ENCODE data around the gene HHAT. TPM values are rescaled to one million over a fixed set of nuclear protein-coding genes. Genes with fewer than 3 reads are reported as not detected.

HHAT gene
- polyA plus RNA-seq, 2 of the 4 experiments (the other 2 are of a cell fraction) = 3.8 to 4.5 TPM

- 21% methylated on average over 9 of the region's 9 CpGs for WGBS (ENCODE audit: missing lambda C conversion rate)
- CTCF ChIA-PET = interaction anchor here (0.5 to 20.0 kb wide), 56 partner anchors 10 to 1106 kb away, joined by 3 to 388 read pairs (median 4); partner anchors contain the start of gene KCNH1
- FAIRE-seq (peak; percentile 70), DNase-seq (ENCODE audit: low read depth in 1 of 2, low spot score in 1 of 2) (peak; percentile 60 to 77), ATAC-seq (peak; percentile 88 to 96; a peak in 5 of 6 replicates)
- H3K4me3 ChIP-seq = no peak overlapping the region
- peak overlapping the region; percentile 29 to 74; a peak in 5 of 6 replicates for H3K27ac ChIP-seq
- H3K4me2 ChIP-seq = peak overlapping the region; percentile 22; the same call in 1 of the 3 replicates
- H3K4me1 ChIP-seq = peaks cover 5% of the 10 kb centered on the region
- H3K9me3 ChIP-seq = no peaks in the 10 kb centered on the region
- POLR2A ChIA-PET = interaction anchor here (1.0 kb wide), 1 partner anchor 727 kb away, joined by 3 read pairs; no protein-coding TSS in a partner anchor
- no peak for TF ChIP-seq HES2 (IDR thresholded peaks at IDR 0.05)
- TF ChIP-seq SMC3 (IDR thresholded peaks at IDR 0.05) = peak; percentile 98
- TF ChIP-seq CTCF (IDR thresholded peaks at IDR 0.05) = peak; percentile 98
- peak; percentile 96 to 98 for TF ChIP-seq RAD21 (conservative IDR thresholded peaks at IDR 0.05 in 1 of 2, IDR thresholded peaks at IDR 0.05 in 1 of 2)
Measured at GRCh38 chr1:210407207-210407886, 78.6 kb downstream of the HHAT start.

- ATAC-seq (no peak), FAIRE-seq (no peak)
- CTCF ChIA-PET = interaction anchor here (0.6 to 20.0 kb wide), 12 partner anchors 10 to 728 kb away, joined by 3 to 388 read pairs (median 6); partner anchors contain the start of gene KCNH1
Measured at GRCh38 chr1:210407887-210408252, 79.2 kb downstream of the HHAT start.

More at GRCh38 chr1:210407887-210408252, 79.2 kb downstream of the HHAT start:
- no peak for DNase-seq (ENCODE audit: low read depth in 1 of 2, low spot score in 1 of 2)
- Histone ChIP-seq H3K4me1 (peaks cover 5% of the 10 kb centered on the region), H3K9me3 (no peaks in the 10 kb centered on the region), H3K27ac (peak overlapping the region; percentile 29 to 74; a peak in 5 of 6 replicates), H3K4me2 (no peak overlapping the region), H3K4me3 (no peak overlapping the region)
- WGBS (ENCODE audit: missing lambda C conversion rate) = 100% methylated on average over 1 of the region's 1 CpG
- POLR2A ChIA-PET = no interaction called here
- TF ChIP-seq NPAS2 (CRISPR knock-in tag; IDR thresholded peaks at IDR 0.05; ENCODE audit: borderline replicate concordance) (no peak), NFE2L2 (conservative IDR thresholded peaks at IDR 0.05; ENCODE audit: low read length) (no peak), HOXA7 (CRISPR knock-in tag; IDR thresholded peaks at IDR 0.05) (no peak), CTCF (IDR thresholded peaks at IDR 0.05) (no peak), TP53 (CRISPR knock-in tag; IDR thresholded peaks at IDR 0.05) (no peak), ZSCAN20 (CRISPR knock-in tag; IDR thresholded peaks at IDR 0.05) (no peak), JUNB (IDR thresholded peaks at IDR 0.05) (no peak), HEYL (CRISPR knock-in tag; IDR thresholded peaks at IDR 0.05) (no peak), HES2 (IDR thresholded peaks at IDR 0.05) (no peak), GATA3 (IDR thresholded peaks at IDR 0.05; ENCODE audit: borderline replicate concordance) (no peak), CBX2 (IDR thresholded peaks at IDR 0.05; ENCODE audit: borderline replicate concordance, low read depth) (no peak), FOXS1 (CRISPR knock-in tag; IDR thresholded peaks at IDR 0.05) (no peak), ZC3H11A (IDR thresholded peaks at IDR 0.05) (no peak), BCL3 (IDR thresholded peaks at IDR 0.05) (no peak), KDM1A (IDR thresholded peaks at IDR 0.05; ENCODE audit: low read depth) (no peak), FOSL2 (IDR thresholded peaks at IDR 0.05) (no peak), FOSL2 (CRISPR knock-in tag; IDR thresholded peaks at IDR 0.05) (no peak), EHF (CRISPR knock-in tag; IDR thresholded peaks at IDR 0.05) (no peak)
